HEK293T (cell line): ENCODE results near the gene RUNX3.

ENCODE experiments used
- CTCF ChIA-PET: fragments of 350-600 bp; formaldehyde crosslinking; extraction: SDS; loops from one replicate; lab custom pipeline; 2021; ENCODE audit warnings: antibody characterized with exemption, inconsistent platforms; lab: Yijun Ruan, JAX
- POLR2A ChIA-PET: fragments of 350-600 bp; formaldehyde crosslinking; extraction: SDS; loops from one replicate; lab custom pipeline; 2020; ENCODE audit warnings: antibody characterized with exemption, inconsistent platforms; lab: Yijun Ruan, JAX
- DNase-seq: peaks from one replicate; pipeline ENCODE4 v3.0.0; 2012; ENCODE audit warnings: mixed read lengths; ENCODE audit errors: extremely low spot score
- ARNT ChIP-seq: fragments of 450-650 bp; IDR thresholded peaks from 2 replicates; pipeline ENCODE4 v1.6.1; 2017; ENCODE audit warnings: mild to moderate bottlenecking
- BHLHE40 ChIP-seq: fragments of 450-650 bp; IDR thresholded peaks from 2 replicates; pipeline ENCODE4 v1.6.1; 2016; ENCODE audit warnings: mild to moderate bottlenecking, moderate library complexity, borderline replicate concordance
- CTBP1 ChIP-seq: fragments of 450-650 bp; IDR thresholded peaks from 2 replicates; pipeline ENCODE4 v1.6.1; 2016; ENCODE audit warnings: borderline replicate concordance
- ELF4 ChIP-seq: fragments of 450-650 bp; IDR thresholded peaks from 2 replicates; pipeline ENCODE4 v1.6.1; 2017; ENCODE audit warnings: antibody characterized with exemption
- FOXA1 ChIP-seq: fragments of 450-650 bp; IDR thresholded peaks from 2 replicates; pipeline ENCODE4 v1.6.1; 2016; ENCODE audit warnings: mild to moderate bottlenecking
- FOXK2 ChIP-seq: fragments of 450-650 bp; IDR thresholded peaks from 2 replicates; pipeline ENCODE4 v1.6.1; 2016; ENCODE audit warnings: mild to moderate bottlenecking
- FOXM1 ChIP-seq: fragments of 450-650 bp; IDR thresholded peaks from 2 replicates; pipeline ENCODE4 v1.6.1; 2017; ENCODE audit warnings: mild to moderate bottlenecking, borderline replicate concordance
- HDGF ChIP-seq: fragments of 450-650 bp; IDR thresholded peaks from 2 replicates; pipeline ENCODE4 v1.6.1; 2017; ENCODE audit warnings: antibody characterized with exemption, borderline replicate concordance
- L3MBTL2 ChIP-seq: fragments of 450-650 bp; conservative IDR thresholded peaks from 2 replicates; pipeline ENCODE4 v1.6.1; 2016; ENCODE audit warnings: mild to moderate bottlenecking
- LEF1 ChIP-seq: fragments of 450-650 bp; IDR thresholded peaks from 2 replicates; pipeline ENCODE4 v1.6.1; 2017; ENCODE audit warnings: mild to moderate bottlenecking, borderline replicate concordance
- NFRKB ChIP-seq: fragments of 450-650 bp; IDR thresholded peaks from 2 replicates; pipeline ENCODE4 v1.6.1; 2016; ENCODE audit warnings: mild to moderate bottlenecking, moderate library complexity
- SP1 ChIP-seq: fragments of 450-650 bp; IDR thresholded peaks from 2 replicates; pipeline ENCODE4 v1.6.1; 2017
- SUZ12 ChIP-seq: fragments of 450-650 bp; IDR thresholded peaks from 2 replicates; pipeline ENCODE4 v1.6.1; 2016; ENCODE audit warnings: mild to moderate bottlenecking
- TARDBP ChIP-seq: fragments of 450-650 bp; IDR thresholded peaks from 2 replicates; pipeline ENCODE4 v1.6.1; 2016
- ZNF384 ChIP-seq: fragments of 450-650 bp; IDR thresholded peaks from 2 replicates; pipeline ENCODE4 v1.6.1; 2016
- TF ChIP-seq, protein P1 (sequence below): fragments of 450-650 bp; IDR thresholded peaks from 2 replicates; pipeline ENCODE4 v1.6.1; 2016

RUNX3 gene

DNA sequence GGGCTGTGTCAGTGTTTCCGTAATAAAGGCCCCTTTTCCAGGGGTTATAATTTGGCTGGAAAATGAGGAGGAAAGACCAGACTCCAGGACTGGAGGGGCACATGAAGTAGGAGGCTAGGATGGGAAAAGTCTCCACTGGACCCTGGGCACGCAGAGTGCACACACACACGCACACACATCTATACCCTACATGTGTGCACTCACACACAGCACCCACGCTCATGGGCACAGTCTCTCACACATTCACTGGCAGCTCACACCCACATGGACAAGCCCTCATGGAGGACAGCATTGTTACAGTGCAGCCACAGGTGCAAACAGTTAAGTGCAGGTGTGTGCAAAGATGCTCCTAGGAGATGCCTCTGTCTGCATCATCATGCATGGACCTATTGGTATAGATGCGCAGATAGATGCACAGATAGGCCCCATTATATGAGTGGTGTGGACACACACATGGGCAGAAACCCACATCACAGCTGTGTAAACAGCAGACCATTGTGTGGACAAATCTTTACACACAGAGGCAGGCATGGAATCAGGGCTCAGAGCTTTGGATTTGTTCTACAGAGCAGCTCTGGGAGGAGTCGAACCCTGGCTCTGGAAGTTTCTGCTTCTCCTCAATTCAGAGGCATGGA, 9.1 kb upstream of the RUNX3 start:
- ChIA-PET POLR2A (no interaction called here), CTCF (no interaction called here)
- DNase-seq, result no peak
- no peak for TF ChIP-seq LEF1
- no peak for TF ChIP-seq FOXK2
- TF ChIP-seq TARDBP, result no peak
- no peak for TF ChIP-seq ARNT

DNA sequence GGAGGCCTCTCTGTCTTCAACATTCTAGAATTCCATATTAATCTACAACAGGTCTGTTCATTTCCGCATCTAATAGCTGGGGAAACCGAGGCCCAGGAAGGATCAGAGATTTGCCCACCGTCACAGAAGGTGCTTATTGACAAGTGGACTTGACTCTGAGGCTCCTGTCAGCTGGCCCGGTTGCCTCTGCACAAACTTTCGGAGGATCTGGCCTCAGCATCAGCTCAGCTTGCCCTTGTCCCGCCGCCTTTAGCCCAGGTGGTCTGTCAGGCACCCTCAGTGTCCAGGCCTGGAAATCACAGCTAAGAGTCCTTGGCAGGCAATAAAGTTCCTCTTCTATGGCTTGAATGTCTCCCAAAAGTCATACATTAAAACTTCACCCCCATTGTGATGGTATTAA, 8.2 kb upstream of the RUNX3 start:
- TF ChIP-seq ARNT, result no peak
- TF ChIP-seq, protein P1, sequence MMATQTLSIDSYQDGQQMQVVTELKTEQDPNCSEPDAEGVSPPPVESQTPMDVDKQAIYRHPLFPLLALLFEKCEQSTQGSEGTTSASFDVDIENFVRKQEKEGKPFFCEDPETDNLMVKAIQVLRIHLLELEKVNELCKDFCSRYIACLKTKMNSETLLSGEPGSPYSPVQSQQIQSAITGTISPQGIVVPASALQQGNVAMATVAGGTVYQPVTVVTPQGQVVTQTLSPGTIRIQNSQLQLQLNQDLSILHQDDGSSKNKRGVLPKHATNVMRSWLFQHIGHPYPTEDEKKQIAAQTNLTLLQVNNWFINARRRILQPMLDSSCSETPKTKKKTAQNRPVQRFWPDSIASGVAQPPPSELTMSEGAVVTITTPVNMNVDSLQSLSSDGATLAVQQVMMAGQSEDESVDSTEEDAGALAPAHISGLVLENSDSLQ, result no peak
- no peak for TF ChIP-seq FOXM1
- no peak for TF ChIP-seq FOXA1
- no peak for TF ChIP-seq HDGF
- no peak for TF ChIP-seq ZNF384
- no peak for TF ChIP-seq ELF4
- no peak for TF ChIP-seq SUZ12
- TF ChIP-seq CTBP1, result no peak
- TF ChIP-seq BHLHE40, result no peak
- no peak for TF ChIP-seq TARDBP
- no peak for TF ChIP-seq SP1
- TF ChIP-seq FOXK2, result no peak
- TF ChIP-seq NFRKB, result no peak
- TF ChIP-seq L3MBTL2, result no peak
- TF ChIP-seq LEF1, result no peak
- CTCF ChIA-PET, result no interaction called here
- no peak for DNase-seq
- POLR2A ChIA-PET, result no interaction called here

DNA sequence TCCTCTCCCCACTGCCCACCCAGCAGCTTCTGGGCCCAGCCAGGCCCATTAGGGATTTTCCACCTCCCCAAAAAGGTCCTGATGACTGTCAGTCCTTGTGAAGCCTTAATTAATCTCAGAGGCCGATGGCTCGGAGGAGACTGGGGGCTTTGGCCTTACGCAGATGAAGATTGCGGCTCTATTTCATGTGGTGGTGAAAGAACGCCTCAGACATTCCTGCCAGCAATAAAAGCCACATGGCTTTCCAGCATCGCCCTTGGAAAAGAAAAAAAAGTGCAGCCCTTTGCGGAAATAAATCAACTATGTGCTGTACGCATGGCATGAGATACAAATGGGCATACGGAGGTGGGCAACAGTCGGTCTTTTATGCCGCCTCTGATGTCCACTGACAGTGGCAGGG, 6.6 kb upstream of the RUNX3 start:
- TF ChIP-seq SP1 (no peak), NFRKB (no peak), TARDBP (no peak), CTBP1 (no peak), HDGF (no peak), SUZ12 (no peak), FOXA1 (no peak), L3MBTL2 (no peak), ZNF384 (no peak), ARNT (no peak), FOXM1 (no peak), ELF4 (no peak), LEF1 (no peak), FOXK2 (no peak), BHLHE40 (no peak)
- TF ChIP-seq, protein P1, result no peak
- CTCF ChIA-PET, result interaction anchor here (1.8 kb wide), 1 partner anchor 9 kb away, joined by 4 read pairs; no protein-coding TSS in a partner anchor

DNA sequence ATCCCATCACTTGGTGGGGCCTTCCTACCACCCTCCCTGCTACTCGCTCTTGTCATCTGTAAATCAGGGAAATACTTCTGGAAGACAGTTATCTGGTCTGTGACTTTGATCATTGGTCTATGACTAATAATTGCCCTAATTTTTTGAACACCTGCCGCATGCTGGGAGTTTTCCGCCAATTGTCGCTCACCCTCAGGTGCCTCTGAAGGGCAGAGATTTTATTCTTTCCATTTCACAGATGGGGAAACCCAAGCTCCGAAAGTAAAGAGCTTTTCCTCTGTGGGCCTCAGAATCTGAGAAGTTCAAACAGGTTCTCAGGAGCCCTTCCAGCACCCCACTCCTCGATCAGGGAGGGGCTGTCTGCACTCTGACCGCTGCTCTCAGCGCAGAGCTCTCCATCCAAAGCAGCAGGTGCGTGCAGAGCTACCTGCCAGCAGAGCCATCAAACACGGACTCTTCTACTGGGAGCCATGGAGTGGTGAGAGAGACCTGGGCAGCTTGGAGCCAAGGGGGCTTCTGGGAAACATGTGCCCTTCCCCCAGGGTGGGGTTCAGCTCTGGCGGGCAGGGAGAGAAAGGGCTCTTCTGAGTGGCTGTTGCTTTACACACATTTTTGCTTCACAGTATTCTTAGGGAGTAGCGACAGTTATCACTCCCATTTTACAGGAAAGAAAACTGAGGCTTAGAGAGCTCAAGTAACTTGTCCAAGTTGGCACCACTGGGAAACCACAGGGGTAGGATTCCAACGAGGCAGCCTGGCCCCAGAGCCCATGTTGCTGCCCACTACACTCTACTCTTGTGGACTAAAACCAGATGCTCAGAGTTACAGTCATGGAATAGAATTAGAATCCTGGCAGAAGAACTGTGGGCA, 5.8 kb upstream of the RUNX3 start:
- ChIA-PET CTCF (interaction anchor here (1.8 kb wide), 1 partner anchor 8 kb away, joined by 4 read pairs; no protein-coding TSS in a partner anchor), POLR2A (no interaction called here)
- TF ChIP-seq, protein P1, result no peak
- TF ChIP-seq TARDBP (no peak), HDGF (no peak), L3MBTL2 (no peak), FOXK2 (no peak), BHLHE40 (no peak), NFRKB (no peak), SUZ12 (no peak), CTBP1 (no peak), ZNF384 (no peak), ELF4 (no peak), LEF1 (no peak)

More for the DNA sequence above, 6.6 kb upstream of the RUNX3 start:
- POLR2A ChIA-PET, result no interaction called here
- no peak for DNase-seq

DNA sequence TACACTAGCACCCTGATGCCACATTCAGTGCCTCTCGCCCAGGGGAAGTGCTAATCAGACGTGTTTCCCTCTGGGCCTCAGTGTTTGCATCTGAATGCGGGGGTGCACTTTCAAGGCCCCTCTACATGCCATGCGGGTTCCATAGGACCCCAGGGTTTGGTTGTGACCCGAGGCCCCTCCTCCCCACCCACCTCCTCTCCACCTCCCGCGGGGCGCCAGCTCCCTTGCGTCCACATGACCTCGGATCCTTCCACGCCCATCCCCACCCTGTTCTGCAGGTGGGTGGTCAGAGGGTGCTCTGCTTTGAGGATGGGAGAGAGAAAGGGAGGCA, 5.1 kb upstream of the RUNX3 start:
- no peak for DNase-seq
- CTCF ChIA-PET, result interaction anchor here (1.0 to 1.8 kb wide), 2 partner anchors 8 to 73 kb away, joined by 3 to 4 read pairs; no protein-coding TSS in a partner anchor
- POLR2A ChIA-PET, result no interaction called here
- TF ChIP-seq FOXM1 (no peak), ZNF384 (no peak), CTBP1 (no peak), SP1 (no peak), ELF4 (no peak), SUZ12 (no peak), LEF1 (no peak), HDGF (no peak), TARDBP (no peak), ARNT (no peak), L3MBTL2 (no peak), FOXA1 (no peak), NFRKB (no peak), BHLHE40 (no peak), FOXK2 (no peak)
- TF ChIP-seq, protein P1, result no peak

More for the DNA sequence above, 5.8 kb upstream of the RUNX3 start:
- no peak for DNase-seq
